NCI-H1105 treated with DMSO at 0.1 percent for 48 hours (cell line): Measurements from ENCODE around the gene DCC.

Experiments
- DNase-seq: peaks from one replicate; lab custom pipeline; 2025; lab: John Stamatoyannopoulos, UW

The DCC gene

DNA sequence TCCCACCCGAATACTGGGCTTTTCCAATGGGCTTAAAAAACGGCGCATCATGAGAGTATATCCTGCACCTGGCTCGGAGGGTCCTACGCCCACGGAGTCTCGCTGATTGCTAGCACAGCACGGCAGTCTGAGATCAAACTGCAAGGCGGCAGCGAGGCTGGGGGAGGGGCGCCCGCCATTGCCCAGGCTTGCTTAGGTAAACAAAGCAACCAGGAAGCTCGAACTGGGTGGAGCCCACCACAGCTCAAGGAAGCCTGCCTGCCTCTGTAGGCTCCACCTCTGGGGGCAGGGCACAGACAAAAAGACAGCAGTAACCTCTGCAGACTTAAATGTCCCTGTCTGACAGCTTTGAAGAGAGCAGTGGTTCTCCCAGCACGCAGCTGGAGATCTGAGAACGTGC, 1171.7 kb downstream of the DCC start:
- DNase-seq = peak; percentile 9

GRCh38 chr18:53521068-53521467, 1181.1 kb downstream of the DCC start:
- DNase-seq = no peak

- DNase-seq = no peak
These were observed 1186.3 kb downstream of the DCC start for GRCh38 chr18:53526101-53526870.

DNA sequence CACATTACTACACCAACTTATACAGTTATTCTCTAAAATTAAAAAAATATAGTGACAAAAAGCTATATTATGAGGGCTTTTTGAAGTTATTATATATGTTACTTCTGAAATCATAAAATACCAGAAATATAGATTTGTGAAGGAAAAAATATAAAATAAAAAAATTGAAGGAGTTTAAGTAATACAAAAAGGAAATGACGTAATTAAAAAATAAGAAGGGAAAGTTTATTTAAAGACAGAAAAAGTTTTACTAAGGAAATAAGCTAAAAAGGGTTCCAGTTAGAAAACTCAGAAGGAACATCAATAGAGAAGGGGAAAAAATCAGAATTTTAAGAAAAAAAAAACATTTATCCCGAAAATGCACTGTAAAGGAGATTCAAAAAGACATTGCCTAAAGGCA, 1187.4 kb downstream of the DCC start:
- DNase-seq = no peak

DNA sequence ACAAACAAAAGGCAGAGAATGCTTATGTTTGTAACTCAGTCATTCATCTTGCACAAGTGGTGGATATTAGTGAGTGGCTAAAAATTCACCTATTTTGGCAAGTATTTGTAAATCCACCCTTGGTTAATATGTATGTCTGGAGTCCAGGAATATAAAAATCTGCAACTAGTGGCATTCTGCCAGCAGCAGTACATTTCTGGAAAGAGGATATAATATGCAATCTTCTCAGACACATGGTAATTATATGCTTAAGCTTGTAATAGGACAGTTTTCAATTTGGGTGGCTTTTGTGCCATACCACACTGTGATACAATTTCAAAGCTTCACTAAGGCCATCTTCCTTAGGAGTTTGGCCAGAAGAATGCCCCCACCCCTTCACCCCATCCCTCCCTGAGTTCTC, 1191.2 kb downstream of the DCC start:
- no peak for DNase-seq

DNA sequence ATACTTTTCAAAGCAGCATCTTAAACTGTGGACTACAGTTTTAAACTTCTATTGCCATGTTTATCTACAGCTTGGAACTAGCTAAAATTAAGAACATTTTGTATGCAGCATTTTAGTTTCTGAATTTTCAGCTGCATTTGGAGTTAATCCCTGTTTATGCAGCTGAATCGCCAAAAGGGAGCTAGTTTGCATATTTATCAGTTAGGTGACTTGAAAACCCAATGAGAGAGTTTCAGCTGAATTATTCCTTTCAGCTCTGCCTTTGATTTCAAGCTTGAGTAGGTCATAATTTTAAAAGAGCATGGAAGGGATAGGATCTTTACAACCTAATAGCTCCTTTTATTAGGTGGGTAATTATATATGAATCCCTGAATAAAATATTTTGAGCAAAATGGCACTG, 1191.9 kb downstream of the DCC start:
- DNase-seq = no peak

DNA sequence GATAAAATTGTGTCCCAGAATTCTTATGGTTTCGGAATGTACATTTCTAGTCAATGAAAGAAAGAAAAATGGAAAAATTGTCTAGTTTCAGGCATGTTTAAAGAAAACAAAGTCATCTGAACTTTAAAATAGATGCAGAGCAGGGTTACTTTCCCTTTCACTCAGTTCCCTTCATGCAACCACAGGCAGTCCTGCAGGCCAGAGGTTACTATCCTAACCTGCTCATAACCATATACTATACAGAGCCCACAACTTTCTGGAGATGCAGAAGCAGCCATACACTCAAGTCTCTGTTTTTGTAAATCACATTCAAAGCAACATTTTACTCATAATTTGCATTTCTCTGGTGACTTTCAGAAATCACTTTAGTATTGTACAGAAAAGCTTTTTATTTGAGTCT, 1194.2 kb downstream of the DCC start:
- no peak for DNase-seq

GRCh38 chr18:53534695-53535094, 1194.7 kb downstream of the DCC start:
- no peak for DNase-seq

DNA sequence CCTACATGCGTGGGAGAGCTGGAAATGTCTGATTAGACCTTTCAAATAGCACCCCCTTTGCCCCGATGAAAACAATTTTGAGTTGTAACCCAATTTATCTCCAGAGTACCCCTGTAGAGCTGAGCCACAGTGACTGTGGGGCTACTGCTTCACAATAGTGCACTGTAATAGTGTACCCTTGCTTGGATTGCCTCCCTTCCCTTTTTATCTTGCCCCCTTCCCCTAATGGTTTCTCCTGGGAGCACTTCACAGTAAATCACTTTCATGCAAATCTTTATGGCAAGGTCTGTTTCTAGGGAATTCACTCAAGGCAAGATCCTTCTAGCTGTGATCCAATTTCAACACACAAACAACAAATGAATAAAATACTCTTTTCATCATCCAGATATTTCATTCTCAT, 1196.9 kb downstream of the DCC start:
- DNase-seq = no peak

DNA sequence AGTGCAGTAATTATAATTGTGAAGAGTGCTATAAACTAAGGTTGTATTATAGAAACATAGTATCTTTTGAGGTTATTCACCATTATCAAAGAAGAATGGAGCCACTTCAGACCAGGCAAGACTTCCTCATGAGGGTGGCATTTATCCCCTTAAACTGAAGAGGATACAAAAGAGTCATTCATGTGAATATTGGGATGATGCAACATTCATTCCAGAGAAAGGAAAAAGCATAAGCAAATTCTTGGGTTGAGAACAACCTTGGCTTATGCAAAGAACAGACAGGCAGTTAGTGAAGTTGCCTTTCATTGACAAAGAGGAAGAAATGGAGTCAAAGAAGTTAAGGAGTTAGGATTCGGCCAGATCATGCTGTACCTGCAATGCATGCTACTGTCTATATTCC, 1201.9 kb downstream of the DCC start:
- no peak for DNase-seq

- no peak for DNase-seq
These were observed 1203.7 kb downstream of the DCC start for GRCh38 chr18:53543711-53544110.

- DNase-seq = no peak
These were observed 1204.9 kb downstream of the DCC start for GRCh38 chr18:53544917-53545316.

GRCh38 chr18:53551868-53552426, 1212.0 kb downstream of the DCC start:
- no peak for DNase-seq

DNA sequence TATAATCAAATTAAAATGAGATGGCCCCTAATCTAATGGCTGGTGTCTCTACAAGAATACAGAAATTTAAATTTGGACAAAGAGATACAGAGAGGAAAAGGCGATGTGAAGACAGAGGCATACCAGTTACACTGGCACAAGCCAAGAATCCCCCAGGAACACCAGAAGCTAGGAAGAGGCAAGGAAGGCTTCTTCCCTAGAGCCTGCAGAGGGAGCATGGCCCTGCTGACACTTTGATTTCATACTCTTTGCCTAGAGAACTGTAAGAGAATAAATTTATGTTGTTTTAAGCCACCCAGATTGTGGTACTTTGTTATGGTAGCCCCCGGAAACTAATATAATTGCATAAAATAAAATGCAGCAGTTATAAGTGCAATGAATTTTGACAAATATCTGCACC, 1213.0 kb downstream of the DCC start:
- DNase-seq = no peak

- DNase-seq = no peak
These were observed 1216.5 kb downstream of the DCC start for GRCh38 chr18:53556450-53556849.

DNA sequence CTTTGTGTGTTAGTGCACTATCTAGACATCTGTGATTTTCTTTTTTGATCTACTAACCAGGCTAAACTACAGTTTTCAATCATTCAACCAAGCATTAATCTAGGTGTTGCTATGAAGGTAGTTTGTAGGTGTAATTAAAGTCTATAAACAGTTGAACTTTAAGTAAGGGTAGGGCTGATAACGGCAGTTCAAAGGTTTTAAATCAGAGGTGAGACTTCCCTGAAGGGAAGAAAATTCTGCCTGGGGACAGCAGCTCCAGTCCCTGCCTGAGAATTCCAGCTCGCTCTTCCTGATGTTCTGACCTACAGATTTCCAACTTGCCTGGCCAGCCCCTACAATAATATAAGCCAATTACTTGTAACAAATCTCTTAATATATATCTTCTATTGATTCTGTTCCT, 1220.5 kb downstream of the DCC start:
- no peak for DNase-seq

DNA sequence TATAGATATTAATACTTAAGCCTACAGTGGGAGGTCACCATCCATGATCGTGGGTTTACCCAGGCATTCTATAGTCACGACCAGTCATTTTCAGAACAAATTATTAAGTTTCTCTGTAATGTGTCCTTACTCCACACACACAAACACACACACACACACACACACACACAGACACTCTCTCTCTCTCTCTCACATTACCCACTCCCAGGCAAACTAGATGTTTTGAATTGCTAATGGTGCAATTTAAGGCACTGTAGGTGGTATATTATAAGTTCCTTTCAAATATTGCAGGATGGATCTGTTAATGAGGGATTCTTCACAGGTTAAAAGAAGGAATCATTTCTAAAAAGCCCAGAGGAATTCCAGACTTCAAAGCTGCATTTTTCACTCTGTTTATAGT, 1226.6 kb downstream of the DCC start:
- DNase-seq = no peak

GRCh38 chr18:53567929-53568574, 1228.1 kb downstream of the DCC start:
- DNase-seq = peak; percentile 55
